WTC11 (cell line): Measurements from ENCODE around the gene PTPRG. TPM values are rescaled to one million over a fixed set of nuclear protein-coding genes. Genes with fewer than 3 reads are reported as not detected.

Source experiments
- ATAC-seq: fragments of 200-7000 bp; cut with Tn5 transposase; 2 replicates; pipeline ENCODE4 v1.10.0; 2021; ENCODE audit warnings: mild to moderate bottlenecking, moderate library complexity
- CTCF ChIA-PET: fragments of 300-600 bp; sonication (Branson Sonifier 250); formaldehyde crosslinking; loops from one replicate; lab custom pipeline; 2021; ENCODE audit warnings: antibody characterized with exemption; lab: Charles Lee
- POLR2A ChIA-PET: fragments of 350-600 bp; sonication (Branson Sonifier 250); formaldehyde crosslinking; loops from one replicate; lab custom pipeline; 2021; ENCODE audit warnings: antibody characterized with exemption; lab: Charles Lee
- DNase-seq: peaks from one replicate; pipeline ENCODE4 v3.0.0; 2021; ENCODE audit warnings: low spot score
- H3K27ac Mint-ChIP-seq: 2 replicates; pipeline ENCODE4 v1.8.0; 2021; ENCODE audit warnings: mixed read lengths
- H3K27me3 Mint-ChIP-seq: 2 replicates; pipeline ENCODE4 v1.8.0; 2021; ENCODE audit warnings: low read depth, mild to moderate bottlenecking, moderate library complexity, mixed read lengths
- H3K36me3 Mint-ChIP-seq: 2 replicates; pipeline ENCODE4 v1.8.0; 2021; ENCODE audit warnings: mixed read lengths
- H3K4me1 Mint-ChIP-seq: 2 replicates; pipeline ENCODE4 v1.8.0; 2022; ENCODE audit warnings: mixed read lengths
- H3K4me3 Mint-ChIP-seq: 2 replicates; pipeline ENCODE4 v1.8.0; 2021; ENCODE audit warnings: mild to moderate bottlenecking, moderate library complexity, mixed read lengths
- H3K9me3 Mint-ChIP-seq: 2 replicates; pipeline ENCODE4 v1.8.0; 2021; ENCODE audit warnings: mixed read lengths
- CREB1 ChIP-seq: sonication (generic); formaldehyde crosslinking; IDR thresholded peaks from 2 replicates; pipeline ENCODE4 v1.8.0; 2023; ENCODE audit warnings: mild to moderate bottlenecking, missing genetic modification reagents
- FOXP1 ChIP-seq: sonication (generic); formaldehyde crosslinking; IDR thresholded peaks from 2 replicates; pipeline ENCODE4 v1.8.0; 2022; ENCODE audit warnings: missing genetic modification reagents, mild to moderate bottlenecking, moderate library complexity, borderline replicate concordance
- GABPB1 ChIP-seq: sonication (generic); formaldehyde crosslinking; IDR thresholded peaks from 2 replicates; pipeline ENCODE4 v1.8.1; 2023; ENCODE audit warnings: mild to moderate bottlenecking, missing genetic modification reagents
- GRHL2 ChIP-seq: fragments of 250-450 bp; sonication (Bioruptor Pico); IDR thresholded peaks from 2 replicates; pipeline ENCODE4 v1.8.0; 2022; ENCODE audit warnings: mild to moderate bottlenecking, moderate library complexity; ENCODE audit not compliant: insufficient replicate concordance, severe bottlenecking
- IRF2 ChIP-seq: sonication (generic); formaldehyde crosslinking; IDR thresholded peaks from 2 replicates; pipeline ENCODE4 v1.8.0; 2022; ENCODE audit warnings: low read depth, missing genetic modification reagents, borderline replicate concordance
- MXD4 ChIP-seq: fragments of 250-450 bp; sonication (Bioruptor Pico); IDR thresholded peaks from 2 replicates; pipeline ENCODE4 v1.8.0; 2021; ENCODE audit warnings: mild to moderate bottlenecking, moderate library complexity, borderline replicate concordance
- SOX15 ChIP-seq: fragments of 250-450 bp; sonication (Bioruptor Pico); IDR thresholded peaks from 2 replicates; pipeline ENCODE4 v1.9.0; 2021; ENCODE audit warnings: mild to moderate bottlenecking
- TEAD1 ChIP-seq: sonication (generic); formaldehyde crosslinking; IDR thresholded peaks from 2 replicates; pipeline ENCODE4 v1.8.0; 2022; ENCODE audit warnings: mild to moderate bottlenecking, missing genetic modification reagents
- ZNF317 ChIP-seq: sonication (generic); formaldehyde crosslinking; IDR thresholded peaks from 2 replicates; pipeline ENCODE4 v1.8.1; 2023; ENCODE audit warnings: low read depth, mild to moderate bottlenecking, moderate library complexity, missing genetic modification reagents, borderline replicate concordance
- total RNA-seq: library from RNA; stranded (reverse); gene quantifications from 3 replicates; pipeline ENCODE4 v1.2.3, GENCODE V29; 2021
- TF ChIP-seq, protein P1 (sequence below): sonication (generic); formaldehyde crosslinking; IDR thresholded peaks from 2 replicates; pipeline ENCODE4 v1.8.0; 2023; ENCODE audit warnings: missing genetic modification reagents, mild to moderate bottlenecking, borderline replicate concordance
- TF ChIP-seq, protein P2 (sequence below): fragments of 250-450 bp; sonication (Bioruptor Pico); conservative IDR thresholded peaks from 2 replicates; pipeline ENCODE4 v1.9.0; 2021; ENCODE audit warnings: mild to moderate bottlenecking
- TF ChIP-seq, protein P3 (sequence below): sonication (generic); formaldehyde crosslinking; IDR thresholded peaks from 2 replicates; pipeline ENCODE4 v1.8.1; 2023; ENCODE audit warnings: mild to moderate bottlenecking, missing genetic modification reagents, moderate library complexity
- TF ChIP-seq, protein P4 (sequence below): fragments of 200-600 bp; IDR thresholded peaks from 2 replicates; pipeline ENCODE4 v1.8.0; 2022; ENCODE audit warnings: antibody characterized with exemption
- TF ChIP-seq, protein P5 (sequence below): sonication (generic); formaldehyde crosslinking; IDR thresholded peaks from 2 replicates; pipeline ENCODE4 v1.8.1; 2023; ENCODE audit warnings: mild to moderate bottlenecking, missing genetic modification reagents, borderline replicate concordance

Gene PTPRG
- total RNA-seq, 1 experiment from 2014 or later, result 106 TPM

DNA sequence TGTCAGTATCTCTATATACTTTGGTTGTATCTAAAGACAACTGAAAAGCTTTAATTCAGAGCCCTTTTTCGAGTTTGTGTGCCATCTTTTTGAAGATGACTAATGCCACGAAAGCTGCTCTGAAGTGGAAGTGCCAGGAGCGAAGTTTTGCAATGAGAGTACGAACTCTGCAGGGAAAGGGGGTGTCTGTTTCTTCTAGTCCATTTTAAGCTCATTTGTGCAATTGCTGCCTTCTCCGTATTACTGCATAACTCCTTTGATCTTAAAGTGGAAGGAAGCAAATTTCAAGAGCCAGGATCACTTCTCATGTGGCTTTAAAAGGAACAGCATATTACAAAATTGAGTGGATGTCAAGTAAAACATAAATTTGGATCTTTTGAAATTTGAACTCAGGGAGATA lies 566.7 kb downstream of the PTPRG start (continued):
- TF ChIP-seq, protein P1, sequence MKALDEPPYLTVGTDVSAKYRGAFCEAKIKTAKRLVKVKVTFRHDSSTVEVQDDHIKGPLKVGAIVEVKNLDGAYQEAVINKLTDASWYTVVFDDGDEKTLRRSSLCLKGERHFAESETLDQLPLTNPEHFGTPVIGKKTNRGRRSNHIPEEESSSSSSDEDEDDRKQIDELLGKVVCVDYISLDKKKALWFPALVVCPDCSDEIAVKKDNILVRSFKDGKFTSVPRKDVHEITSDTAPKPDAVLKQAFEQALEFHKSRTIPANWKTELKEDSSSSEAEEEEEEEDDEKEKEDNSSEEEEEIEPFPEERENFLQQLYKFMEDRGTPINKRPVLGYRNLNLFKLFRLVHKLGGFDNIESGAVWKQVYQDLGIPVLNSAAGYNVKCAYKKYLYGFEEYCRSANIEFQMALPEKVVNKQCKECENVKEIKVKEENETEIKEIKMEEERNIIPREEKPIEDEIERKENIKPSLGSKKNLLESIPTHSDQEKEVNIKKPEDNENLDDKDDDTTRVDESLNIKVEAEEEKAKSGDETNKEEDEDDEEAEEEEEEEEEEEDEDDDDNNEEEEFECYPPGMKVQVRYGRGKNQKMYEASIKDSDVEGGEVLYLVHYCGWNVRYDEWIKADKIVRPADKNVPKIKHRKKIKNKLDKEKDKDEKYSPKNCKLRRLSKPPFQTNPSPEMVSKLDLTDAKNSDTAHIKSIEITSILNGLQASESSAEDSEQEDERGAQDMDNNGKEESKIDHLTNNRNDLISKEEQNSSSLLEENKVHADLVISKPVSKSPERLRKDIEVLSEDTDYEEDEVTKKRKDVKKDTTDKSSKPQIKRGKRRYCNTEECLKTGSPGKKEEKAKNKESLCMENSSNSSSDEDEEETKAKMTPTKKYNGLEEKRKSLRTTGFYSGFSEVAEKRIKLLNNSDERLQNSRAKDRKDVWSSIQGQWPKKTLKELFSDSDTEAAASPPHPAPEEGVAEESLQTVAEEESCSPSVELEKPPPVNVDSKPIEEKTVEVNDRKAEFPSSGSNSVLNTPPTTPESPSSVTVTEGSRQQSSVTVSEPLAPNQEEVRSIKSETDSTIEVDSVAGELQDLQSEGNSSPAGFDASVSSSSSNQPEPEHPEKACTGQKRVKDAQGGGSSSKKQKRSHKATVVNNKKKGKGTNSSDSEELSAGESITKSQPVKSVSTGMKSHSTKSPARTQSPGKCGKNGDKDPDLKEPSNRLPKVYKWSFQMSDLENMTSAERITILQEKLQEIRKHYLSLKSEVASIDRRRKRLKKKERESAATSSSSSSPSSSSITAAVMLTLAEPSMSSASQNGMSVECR, result no peak
- TF ChIP-seq TEAD1 (CRISPR knock-in tag) (no peak), CREB1 (CRISPR knock-in tag) (no peak)
- TF ChIP-seq, protein P2, sequence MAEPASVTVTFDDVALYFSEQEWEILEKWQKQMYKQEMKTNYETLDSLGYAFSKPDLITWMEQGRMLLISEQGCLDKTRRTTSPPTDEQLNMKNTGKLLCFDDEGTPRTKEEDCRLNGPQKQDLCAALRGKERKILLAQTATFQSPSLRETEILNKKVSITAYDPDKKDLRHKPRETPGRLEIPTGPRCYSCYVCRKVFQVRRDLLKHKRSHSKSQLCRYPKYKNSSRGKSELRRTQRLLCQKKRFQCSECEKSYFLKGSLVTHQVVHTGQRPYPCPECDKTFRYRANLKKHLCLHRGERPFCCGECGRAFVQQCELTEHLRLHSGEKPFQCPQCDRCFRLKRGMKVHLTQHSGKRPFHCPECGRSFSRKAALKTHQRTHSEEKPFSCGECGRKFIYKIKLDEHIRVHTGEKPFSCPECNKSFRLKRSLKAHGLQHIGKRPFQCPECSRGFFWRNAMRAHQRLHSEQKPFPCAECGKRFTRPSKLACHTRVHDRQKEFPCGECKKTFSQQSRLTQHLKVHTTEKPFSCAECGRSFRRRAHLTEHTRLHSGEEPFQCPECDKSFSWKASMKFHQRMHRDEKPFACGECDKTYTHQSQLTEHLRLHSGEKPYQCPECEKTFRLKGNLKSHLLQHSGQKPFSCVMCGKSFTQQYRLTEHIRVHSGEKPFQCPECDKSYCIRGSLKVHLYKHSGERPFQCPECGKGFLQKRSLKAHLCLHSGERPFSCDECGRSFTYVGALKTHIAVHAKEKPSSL, result no peak
- TF ChIP-seq, protein P3, sequence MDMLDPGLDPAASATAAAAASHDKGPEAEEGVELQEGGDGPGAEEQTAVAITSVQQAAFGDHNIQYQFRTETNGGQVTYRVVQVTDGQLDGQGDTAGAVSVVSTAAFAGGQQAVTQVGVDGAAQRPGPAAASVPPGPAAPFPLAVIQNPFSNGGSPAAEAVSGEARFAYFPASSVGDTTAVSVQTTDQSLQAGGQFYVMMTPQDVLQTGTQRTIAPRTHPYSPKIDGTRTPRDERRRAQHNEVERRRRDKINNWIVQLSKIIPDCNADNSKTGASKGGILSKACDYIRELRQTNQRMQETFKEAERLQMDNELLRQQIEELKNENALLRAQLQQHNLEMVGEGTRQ (CRISPR knock-in tag), result no peak
- TF ChIP-seq, all 79 proteins: peak for 0

DNA sequence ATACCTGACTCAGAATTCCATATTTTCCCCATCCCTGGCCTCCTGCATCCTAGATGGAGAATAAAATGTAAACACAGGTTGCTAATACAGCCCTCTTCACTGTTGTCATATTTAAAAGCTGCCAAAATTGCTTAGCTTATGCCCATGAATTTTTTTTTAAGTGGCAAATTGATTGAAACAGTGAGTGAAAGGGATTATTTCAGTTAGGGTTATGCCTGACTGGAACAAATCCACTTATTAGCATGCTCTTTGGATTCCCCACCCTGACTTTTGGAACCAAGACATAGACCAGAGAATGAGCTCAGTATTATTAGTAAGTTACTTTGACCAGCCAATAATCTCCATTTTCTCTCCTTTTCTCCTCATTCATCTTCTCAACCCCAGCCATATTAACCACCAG lies 567.3 kb downstream of the PTPRG start:
- TF ChIP-seq, protein P4, sequence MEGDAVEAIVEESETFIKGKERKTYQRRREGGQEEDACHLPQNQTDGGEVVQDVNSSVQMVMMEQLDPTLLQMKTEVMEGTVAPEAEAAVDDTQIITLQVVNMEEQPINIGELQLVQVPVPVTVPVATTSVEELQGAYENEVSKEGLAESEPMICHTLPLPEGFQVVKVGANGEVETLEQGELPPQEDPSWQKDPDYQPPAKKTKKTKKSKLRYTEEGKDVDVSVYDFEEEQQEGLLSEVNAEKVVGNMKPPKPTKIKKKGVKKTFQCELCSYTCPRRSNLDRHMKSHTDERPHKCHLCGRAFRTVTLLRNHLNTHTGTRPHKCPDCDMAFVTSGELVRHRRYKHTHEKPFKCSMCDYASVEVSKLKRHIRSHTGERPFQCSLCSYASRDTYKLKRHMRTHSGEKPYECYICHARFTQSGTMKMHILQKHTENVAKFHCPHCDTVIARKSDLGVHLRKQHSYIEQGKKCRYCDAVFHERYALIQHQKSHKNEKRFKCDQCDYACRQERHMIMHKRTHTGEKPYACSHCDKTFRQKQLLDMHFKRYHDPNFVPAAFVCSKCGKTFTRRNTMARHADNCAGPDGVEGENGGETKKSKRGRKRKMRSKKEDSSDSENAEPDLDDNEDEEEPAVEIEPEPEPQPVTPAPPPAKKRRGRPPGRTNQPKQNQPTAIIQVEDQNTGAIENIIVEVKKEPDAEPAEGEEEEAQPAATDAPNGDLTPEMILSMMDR, result no peak
- TF ChIP-seq ZNF317 (CRISPR knock-in tag) (no peak), FOXP1 (CRISPR knock-in tag) (no peak), MXD4 (CRISPR knock-in tag) (no peak), SOX15 (CRISPR knock-in tag) (no peak), GABPB1 (CRISPR knock-in tag) (no peak), GRHL2 (CRISPR knock-in tag) (no peak), IRF2 (CRISPR knock-in tag) (no peak)
- TF ChIP-seq, protein P5, sequence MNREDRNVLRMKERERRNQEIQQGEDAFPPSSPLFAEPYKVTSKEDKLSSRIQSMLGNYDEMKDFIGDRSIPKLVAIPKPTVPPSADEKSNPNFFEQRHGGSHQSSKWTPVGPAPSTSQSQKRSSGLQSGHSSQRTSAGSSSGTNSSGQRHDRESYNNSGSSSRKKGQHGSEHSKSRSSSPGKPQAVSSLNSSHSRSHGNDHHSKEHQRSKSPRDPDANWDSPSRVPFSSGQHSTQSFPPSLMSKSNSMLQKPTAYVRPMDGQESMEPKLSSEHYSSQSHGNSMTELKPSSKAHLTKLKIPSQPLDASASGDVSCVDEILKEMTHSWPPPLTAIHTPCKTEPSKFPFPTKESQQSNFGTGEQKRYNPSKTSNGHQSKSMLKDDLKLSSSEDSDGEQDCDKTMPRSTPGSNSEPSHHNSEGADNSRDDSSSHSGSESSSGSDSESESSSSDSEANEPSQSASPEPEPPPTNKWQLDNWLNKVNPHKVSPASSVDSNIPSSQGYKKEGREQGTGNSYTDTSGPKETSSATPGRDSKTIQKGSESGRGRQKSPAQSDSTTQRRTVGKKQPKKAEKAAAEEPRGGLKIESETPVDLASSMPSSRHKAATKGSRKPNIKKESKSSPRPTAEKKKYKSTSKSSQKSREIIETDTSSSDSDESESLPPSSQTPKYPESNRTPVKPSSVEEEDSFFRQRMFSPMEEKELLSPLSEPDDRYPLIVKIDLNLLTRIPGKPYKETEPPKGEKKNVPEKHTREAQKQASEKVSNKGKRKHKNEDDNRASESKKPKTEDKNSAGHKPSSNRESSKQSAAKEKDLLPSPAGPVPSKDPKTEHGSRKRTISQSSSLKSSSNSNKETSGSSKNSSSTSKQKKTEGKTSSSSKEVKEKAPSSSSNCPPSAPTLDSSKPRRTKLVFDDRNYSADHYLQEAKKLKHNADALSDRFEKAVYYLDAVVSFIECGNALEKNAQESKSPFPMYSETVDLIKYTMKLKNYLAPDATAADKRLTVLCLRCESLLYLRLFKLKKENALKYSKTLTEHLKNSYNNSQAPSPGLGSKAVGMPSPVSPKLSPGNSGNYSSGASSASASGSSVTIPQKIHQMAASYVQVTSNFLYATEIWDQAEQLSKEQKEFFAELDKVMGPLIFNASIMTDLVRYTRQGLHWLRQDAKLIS (CRISPR knock-in tag), result no peak
- Mint-ChIP-seq H3K4me1 (peaks cover 18% of the 10 kb centered on the region), H3K9me3 (no peaks in the 10 kb centered on the region; the same call in 1 of the 2 replicates), H3K36me3 (peaks cover 11% of the 10 kb centered on the region), H3K4me3 (no peak overlapping the region), H3K27me3 (no peaks in the 10 kb centered on the region), H3K27ac (no peak overlapping the region)
- no peak for ATAC-seq
- POLR2A ChIA-PET, result no interaction called here
- CTCF ChIA-PET, result no interaction called here
- no peak for DNase-seq
